Measurements from ENCODE around the gene NOL6. TPM values are rescaled to one million over a fixed set of nuclear protein-coding genes. Genes with fewer than 3 reads are reported as not detected.

Gene NOL6
- total RNA-seq, 1 donor from 2014 or later = 14.6 TPM

GRCh38 chr9:33472171-33472880 is 1.4 kb downstream of the NOL6 start:
- H3K4me1 ChIP-seq (ENCODE audit: control insufficient read depth in 3 of 3, insufficient read depth in 3 of 3, low read length in 3 of 3) = peaks cover 17 to 20% (median 20%) of the 10 kb centered on the region in 3 donors
- no peak overlapping the region for H3K27ac ChIP-seq (ENCODE audit: low read depth, low read length)
- H3K36me3 ChIP-seq (ENCODE audit: control insufficient read depth in 3 of 3, insufficient read depth in 3 of 3, low read length in 3 of 3) = peaks cover 44 to 47% (median 45%) of the 10 kb centered on the region in 3 donors
- no peaks in the 10 kb centered on the region for H3K9me3 ChIP-seq (ENCODE audit: control insufficient read depth in 3 of 3, low read length in 3 of 3)
- H3K27me3 ChIP-seq (ENCODE audit: control insufficient read depth in 3 of 3, insufficient read depth in 3 of 3, low read length in 3 of 3) = no peaks in the 10 kb centered on the region
- H3K4me3 ChIP-seq (ENCODE audit: low read length in 3 of 3) = peak overlapping the region in 1 of 3 donors; percentile 100
- H3K9ac ChIP-seq (ENCODE audit: low read depth in 1 of 3, low read length in 3 of 3) = peak overlapping the region in 1 of 3 donors; percentile 92

GRCh38 chr9:33471361-33471760 is 2.4 kb downstream of the NOL6 start:
- Histone ChIP-seq H3K27me3 (ENCODE audit: control insufficient read depth in 3 of 3, insufficient read depth in 3 of 3, low read length in 3 of 3) (no peaks in the 10 kb centered on the region), H3K4me3 (ENCODE audit: low read length in 3 of 3) (no peak overlapping the region), H3K36me3 (ENCODE audit: control insufficient read depth in 3 of 3, insufficient read depth in 3 of 3, low read length in 3 of 3) (peaks cover 54 to 57% (median 55%) of the 10 kb centered on the region in 3 donors), H3K4me1 (ENCODE audit: control insufficient read depth in 3 of 3, insufficient read depth in 3 of 3, low read length in 3 of 3) (peaks cover 17 to 20% (median 20%) of the 10 kb centered on the region in 3 donors), H3K27ac (ENCODE audit: low read depth, low read length) (no peak overlapping the region), H3K9me3 (ENCODE audit: control insufficient read depth in 3 of 3, low read length in 3 of 3) (no peaks in the 10 kb centered on the region), H3K9ac (ENCODE audit: low read depth in 1 of 3, low read length in 3 of 3) (no peak overlapping the region)

- H3K36me3 ChIP-seq (ENCODE audit: control insufficient read depth in 3 of 3, insufficient read depth in 3 of 3, low read length in 3 of 3) = peaks cover 69 to 72% (median 70%) of the 10 kb centered on the region in 3 donors
Observed at GRCh38 chr9:33469891-33470290, 3.8 kb downstream of the NOL6 start.

GRCh38 chr9:33468797-33469621 is 4.7 kb downstream of the NOL6 start:
- Histone ChIP-seq H3K4me3 (ENCODE audit: low read length in 3 of 3) (no peak overlapping the region), H3K27me3 (ENCODE audit: control insufficient read depth in 3 of 3, insufficient read depth in 3 of 3, low read length in 3 of 3) (no peaks in the 10 kb centered on the region), H3K36me3 (ENCODE audit: control insufficient read depth in 3 of 3, insufficient read depth in 3 of 3, low read length in 3 of 3) (peaks cover 78 to 80% (median 79%) of the 10 kb centered on the region in 3 donors), H3K4me1 (ENCODE audit: control insufficient read depth in 3 of 3, insufficient read depth in 3 of 3, low read length in 3 of 3) (peaks cover 14 to 20% (median 20%) of the 10 kb centered on the region in 3 donors), H3K9ac (ENCODE audit: low read depth in 1 of 3, low read length in 3 of 3) (no peak overlapping the region), H3K9me3 (ENCODE audit: control insufficient read depth in 3 of 3, low read length in 3 of 3) (no peaks in the 10 kb centered on the region), H3K27ac (ENCODE audit: low read depth, low read length) (no peak overlapping the region)

More at GRCh38 chr9:33469891-33470290, 3.8 kb downstream of the NOL6 start:
- Histone ChIP-seq H3K27ac (ENCODE audit: low read depth, low read length) (no peak overlapping the region), H3K27me3 (ENCODE audit: control insufficient read depth in 3 of 3, insufficient read depth in 3 of 3, low read length in 3 of 3) (no peaks in the 10 kb centered on the region), H3K4me3 (ENCODE audit: low read length in 3 of 3) (no peak overlapping the region), H3K4me1 (ENCODE audit: control insufficient read depth in 3 of 3, insufficient read depth in 3 of 3, low read length in 3 of 3) (peaks cover 17 to 20% (median 20%) of the 10 kb centered on the region in 3 donors), H3K9me3 (ENCODE audit: control insufficient read depth in 3 of 3, low read length in 3 of 3) (no peaks in the 10 kb centered on the region), H3K9ac (ENCODE audit: low read depth in 1 of 3, low read length in 3 of 3) (no peak overlapping the region)

GRCh38 chr9:33468215-33468730 is 5.5 kb downstream of the NOL6 start:
- no peak overlapping the region for H3K9ac ChIP-seq (ENCODE audit: low read depth in 1 of 3, low read length in 3 of 3)
- H3K36me3 ChIP-seq (ENCODE audit: control insufficient read depth in 3 of 3, insufficient read depth in 3 of 3, low read length in 3 of 3) = peaks cover 83 to 87% (median 86%) of the 10 kb centered on the region in 3 donors
- H3K27ac ChIP-seq (ENCODE audit: low read depth, low read length) = no peak overlapping the region
- no peaks in the 10 kb centered on the region for H3K9me3 ChIP-seq (ENCODE audit: control insufficient read depth in 3 of 3, low read length in 3 of 3)
- no peak overlapping the region for H3K4me3 ChIP-seq (ENCODE audit: low read length in 3 of 3)
- H3K4me1 ChIP-seq (ENCODE audit: control insufficient read depth in 3 of 3, insufficient read depth in 3 of 3, low read length in 3 of 3) = peaks cover 12 to 19% (median 16%) of the 10 kb centered on the region in 3 donors
- no peaks in the 10 kb centered on the region for H3K27me3 ChIP-seq (ENCODE audit: control insufficient read depth in 3 of 3, insufficient read depth in 3 of 3, low read length in 3 of 3)

- H3K27me3 ChIP-seq (ENCODE audit: control insufficient read depth in 3 of 3, insufficient read depth in 3 of 3, low read length in 3 of 3) = no peaks in the 10 kb centered on the region
- peaks cover 90 to 95% (median 93%) of the 10 kb centered on the region in 3 donors for H3K36me3 ChIP-seq (ENCODE audit: control insufficient read depth in 3 of 3, insufficient read depth in 3 of 3, low read length in 3 of 3)
- no peaks in the 10 kb centered on the region for H3K9me3 ChIP-seq (ENCODE audit: control insufficient read depth in 3 of 3, low read length in 3 of 3)
- H3K4me1 ChIP-seq (ENCODE audit: control insufficient read depth in 3 of 3, insufficient read depth in 3 of 3, low read length in 3 of 3) = peaks cover 5 to 12% (median 8%) of the 10 kb centered on the region in 3 donors
- H3K27ac ChIP-seq (ENCODE audit: low read depth, low read length) = no peak overlapping the region
- H3K9ac ChIP-seq (ENCODE audit: low read depth in 1 of 3, low read length in 3 of 3) = no peak overlapping the region
- no peak overlapping the region for H3K4me3 ChIP-seq (ENCODE audit: low read length in 3 of 3)
Observed at GRCh38 chr9:33467526-33467925, 6.2 kb downstream of the NOL6 start.

GRCh38 chr9:33466565-33467495 is 6.9 kb downstream of the NOL6 start:
- Histone ChIP-seq H3K27ac (ENCODE audit: low read depth, low read length) (no peak overlapping the region), H3K27me3 (ENCODE audit: control insufficient read depth in 3 of 3, insufficient read depth in 3 of 3, low read length in 3 of 3) (no peaks in the 10 kb centered on the region), H3K9me3 (ENCODE audit: control insufficient read depth in 3 of 3, low read length in 3 of 3) (no peaks in the 10 kb centered on the region), H3K9ac (ENCODE audit: low read depth in 1 of 3, low read length in 3 of 3) (peak overlapping the region in 1 of 3 donors; percentile 16), H3K4me1 (ENCODE audit: control insufficient read depth in 3 of 3, insufficient read depth in 3 of 3, low read length in 3 of 3) (peaks cover 0 to 6% (median 1%) of the 10 kb centered on the region in 3 donors), H3K4me3 (ENCODE audit: low read length in 3 of 3) (no peak overlapping the region), H3K36me3 (ENCODE audit: control insufficient read depth in 3 of 3, insufficient read depth in 3 of 3, low read length in 3 of 3) (peaks cover 92 to 95% (median 94%) of the 10 kb centered on the region in 3 donors)

- no peaks in the 10 kb centered on the region for H3K27me3 ChIP-seq (ENCODE audit: control insufficient read depth in 3 of 3, insufficient read depth in 3 of 3, low read length in 3 of 3)
- no peak overlapping the region for H3K27ac ChIP-seq (ENCODE audit: low read depth, low read length)
- peaks cover 88 to 94% (median 92%) of the 10 kb centered on the region in 3 donors for H3K36me3 ChIP-seq (ENCODE audit: control insufficient read depth in 3 of 3, insufficient read depth in 3 of 3, low read length in 3 of 3)
Observed at GRCh38 chr9:33465596-33466564, 7.8 kb downstream of the NOL6 start.

More at GRCh38 chr9:33465596-33466564, 7.8 kb downstream of the NOL6 start:
- no peaks in the 10 kb centered on the region for H3K4me1 ChIP-seq (ENCODE audit: control insufficient read depth in 3 of 3, insufficient read depth in 3 of 3, low read length in 3 of 3)
- H3K4me3 ChIP-seq (ENCODE audit: low read length in 3 of 3) = no peak overlapping the region
- H3K9ac ChIP-seq (ENCODE audit: low read depth in 1 of 3, low read length in 3 of 3) = peak overlapping the region in 1 of 3 donors; percentile 16
- H3K9me3 ChIP-seq (ENCODE audit: control insufficient read depth in 3 of 3, low read length in 3 of 3) = no peaks in the 10 kb centered on the region

Data from skeletal muscle tissue (tissue), 4 donors.